Measurements from ENCODE around the gene CARD16.

DNA sequence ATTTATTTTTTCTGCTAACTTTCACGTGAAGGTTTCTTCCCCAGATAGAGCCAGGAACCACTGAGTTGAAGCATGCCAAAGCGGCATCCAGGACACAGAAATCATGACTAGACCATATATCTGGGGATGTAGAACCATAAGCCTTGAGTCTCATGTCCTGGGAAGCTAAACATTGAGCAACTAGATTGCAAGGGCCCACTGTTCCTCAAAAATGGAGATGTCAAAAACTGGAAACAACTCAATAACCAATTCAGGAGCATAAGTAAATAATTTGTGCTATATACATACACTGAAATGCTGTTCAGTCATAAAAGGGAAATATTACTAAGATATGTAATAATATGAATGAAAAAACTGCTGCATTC, 29.0 kb upstream of the CARD16 start:
- TF ChIP-seq, protein P1, sequence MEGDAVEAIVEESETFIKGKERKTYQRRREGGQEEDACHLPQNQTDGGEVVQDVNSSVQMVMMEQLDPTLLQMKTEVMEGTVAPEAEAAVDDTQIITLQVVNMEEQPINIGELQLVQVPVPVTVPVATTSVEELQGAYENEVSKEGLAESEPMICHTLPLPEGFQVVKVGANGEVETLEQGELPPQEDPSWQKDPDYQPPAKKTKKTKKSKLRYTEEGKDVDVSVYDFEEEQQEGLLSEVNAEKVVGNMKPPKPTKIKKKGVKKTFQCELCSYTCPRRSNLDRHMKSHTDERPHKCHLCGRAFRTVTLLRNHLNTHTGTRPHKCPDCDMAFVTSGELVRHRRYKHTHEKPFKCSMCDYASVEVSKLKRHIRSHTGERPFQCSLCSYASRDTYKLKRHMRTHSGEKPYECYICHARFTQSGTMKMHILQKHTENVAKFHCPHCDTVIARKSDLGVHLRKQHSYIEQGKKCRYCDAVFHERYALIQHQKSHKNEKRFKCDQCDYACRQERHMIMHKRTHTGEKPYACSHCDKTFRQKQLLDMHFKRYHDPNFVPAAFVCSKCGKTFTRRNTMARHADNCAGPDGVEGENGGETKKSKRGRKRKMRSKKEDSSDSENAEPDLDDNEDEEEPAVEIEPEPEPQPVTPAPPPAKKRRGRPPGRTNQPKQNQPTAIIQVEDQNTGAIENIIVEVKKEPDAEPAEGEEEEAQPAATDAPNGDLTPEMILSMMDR (IDR thresholded peaks at IDR 0.05; ENCODE audit: poor library complexity), result no peak
- TF ChIP-seq EZH2 (IDR thresholded peaks at IDR 0.05; ENCODE audit: borderline replicate concordance), result no peak

Data from hepatocyte (in vitro differentiated cells).